H1 (cell line): ENCODE results near the gene SSBP3. TPM values are rescaled to one million over a fixed set of nuclear protein-coding genes. Genes with fewer than 3 reads are reported as not detected.
A peak's percentile ranks its signal among the peaks of the same experiment; 100 is the strongest.

Experiments used
- CTCF ChIA-PET: fragments of 300-600 bp; sonication (Branson Sonifier 250); formaldehyde crosslinking; loops from one replicate; lab custom pipeline; 2021; ENCODE audit not compliant: partially characterized antibody; lab: Charles Lee
- POLR2A ChIA-PET: fragments of 300-600 bp; sonication (Branson Sonifier 250); formaldehyde crosslinking; loops from one replicate; lab custom pipeline; 2021; ENCODE audit warnings: inconsistent platforms; ENCODE audit not compliant: partially characterized antibody; lab: Charles Lee
- DNase-seq, 2 experiments: peaks; one replicate each; pipeline versions ENCODE4 v3.0.0 to v3.0.0-alpha.2; 2010 to 2022; ENCODE audit warnings: low spot score in 2 of 2, low read depth in 1 of 2, mixed read lengths in 1 of 2
- FAIRE-seq: peaks from 2 replicates; lab custom pipeline; 2011; peaks lifted over from hg19 to GRCh38; lab: Jason Lieb, UNC
- H2AFZ ChIP-seq: 2 replicates; pipeline ENCODE4 v1.8.1; 2012; ENCODE audit warnings: low read length, inconsistent platforms
- H2AK5ac ChIP-seq: 2 replicates; pipeline ENCODE4 v1.6.1; 2013; ENCODE audit warnings: low read depth, low read length
- H2BK120ac ChIP-seq: replicated peaks from 2 replicates; pipeline ENCODE3; 2013; ENCODE audit warnings: low read depth, low read length, inconsistent platforms
- H2BK12ac ChIP-seq: 2 replicates; pipeline ENCODE4 v1.6.1; 2013; ENCODE audit warnings: low read depth, low read length
- H2BK15ac ChIP-seq: 2 replicates; pipeline ENCODE4 v1.6.1; 2013; ENCODE audit warnings: low read length
- H2BK20ac ChIP-seq: 2 replicates; pipeline ENCODE4 v1.6.1; 2013; ENCODE audit warnings: low read length
- H2BK5ac ChIP-seq: 2 replicates; pipeline ENCODE4 v1.6.1; 2013; ENCODE audit warnings: low read depth, low read length
- H3K14ac ChIP-seq: 2 replicates; pipeline ENCODE4 v1.6.1; 2013; ENCODE audit warnings: inconsistent platforms; ENCODE audit not compliant: insufficient read length
- H3K18ac ChIP-seq: 2 replicates; pipeline ENCODE4 v1.6.1; 2013; ENCODE audit warnings: low read length; ENCODE audit errors: extremely low read depth
- H3K23ac ChIP-seq: 2 replicates; pipeline ENCODE4 v1.6.1; 2013; ENCODE audit warnings: inconsistent platforms; ENCODE audit not compliant: insufficient read length
- H3K23me2 ChIP-seq: 2 replicates; pipeline ENCODE4 v1.6.1; 2013; ENCODE audit warnings: low read depth, low read length
- H3K27ac ChIP-seq: 2 replicates; pipeline ENCODE4 v1.6.1; 2011; ENCODE audit warnings: low read depth, low read length, inconsistent platforms
- H3K27me3 ChIP-seq, 4 experiments: replicated peaks in 1 of 4; 1 replicate in 1 of 4; 2 replicates in 3 of 4; pipeline versions ENCODE4 v1.6.1 to v1.8.1; 2011 to 2013; ENCODE audit warnings: low read length in 3 of 4, mild to moderate bottlenecking in 3 of 4, inconsistent platforms in 2 of 4, mixed read lengths in 2 of 4, moderate library complexity in 1 of 4; ENCODE audit not compliant: control insufficient read depth in 3 of 4, insufficient read depth in 3 of 4; ENCODE audit errors: extremely low read depth in 1 of 4
- H3K36me3 ChIP-seq, 4 experiments: 2 replicates each; pipeline versions ENCODE4 v1.6.1 to v1.8.1; 2011 to 2013; ENCODE audit warnings: mild to moderate bottlenecking in 4 of 4, low read length in 3 of 4, moderate library complexity in 2 of 4, control low read depth in 1 of 4, inconsistent platforms in 1 of 4; ENCODE audit not compliant: insufficient read depth in 4 of 4, control insufficient read depth in 2 of 4
- H3K4ac ChIP-seq: replicated peaks from 2 replicates; pipeline ENCODE3; 2013; ENCODE audit warnings: low read length, low read depth, mixed read lengths, inconsistent platforms; ENCODE audit not compliant: insufficient read length
- H3K4me1 ChIP-seq, 4 experiments: replicated peaks in 1 of 4; 1 replicate in 1 of 4; 2 replicates in 3 of 4; pipeline versions ENCODE4 v1.6.1 to v1.8.1; 2011 to 2013; ENCODE audit warnings: low read length in 3 of 4, inconsistent platforms in 2 of 4, mixed read lengths in 1 of 4; ENCODE audit not compliant: insufficient read depth in 4 of 4, control insufficient read depth in 3 of 4
- H3K4me2 ChIP-seq, 2 experiments: 2 replicates each; pipeline versions ENCODE4 v1.6.1 to v1.8.1; 2011 to 2013; ENCODE audit warnings: low read depth in 2 of 2, low read length in 2 of 2, control low read depth in 1 of 2, inconsistent platforms in 1 of 2, mild to moderate bottlenecking in 1 of 2; ENCODE audit not compliant: insufficient read depth in 1 of 2
- H3K4me3 ChIP-seq, 4 experiments: fragments of 200-600, 300-600 bp in 1 of 4; sonication (generic), shearing (Covaris generic), sonication (Bioruptor Twin) in 1 of 4; 2 replicates each; pipeline versions ENCODE4 v1.5.1 to v1.8.1; 2011 to 2016; ENCODE audit warnings: low read length in 4 of 4, low read depth in 3 of 4, control low read depth in 2 of 4, inconsistent platforms in 2 of 4, mild to moderate bottlenecking in 2 of 4, mixed read lengths in 1 of 4, moderate library complexity in 1 of 4; ENCODE audit not compliant: insufficient read depth in 2 of 4; ENCODE audit errors: extremely low read depth in 1 of 4
- H3K56ac ChIP-seq: replicated peaks from 2 replicates; pipeline ENCODE3; 2013; ENCODE audit warnings: low read depth, mild to moderate bottlenecking, mixed read lengths, low read length, inconsistent platforms; ENCODE audit not compliant: insufficient read length
- H3K79me1 ChIP-seq: 2 replicates; pipeline ENCODE4 v1.6.1; 2013; ENCODE audit warnings: low read depth, low read length, control low read depth
- H3K79me2 ChIP-seq, 2 experiments: 2 replicates each; pipeline versions ENCODE4 v1.6.1 to v1.8.1; 2012 to 2013; ENCODE audit warnings: low read length in 2 of 2, mild to moderate bottlenecking in 2 of 2, inconsistent platforms in 1 of 2; ENCODE audit not compliant: insufficient read depth in 2 of 2, control insufficient read depth in 1 of 2
- H3K9ac ChIP-seq, 4 experiments: replicated peaks in 1 of 4; 1 replicate in 1 of 4; 2 replicates in 3 of 4; pipeline versions ENCODE4 v1.6.1 to v1.8.1; 2011 to 2013; ENCODE audit warnings: low read depth in 3 of 4, low read length in 3 of 4, control low read depth in 2 of 4, mild to moderate bottlenecking in 2 of 4, moderate library complexity in 2 of 4, inconsistent platforms in 1 of 4; ENCODE audit errors: extremely low read depth in 1 of 4
- H3K9me3 ChIP-seq, 2 experiments: 2 replicates each; pipeline versions ENCODE4 v1.6.1 to v1.8.1; 2012 to 2013; ENCODE audit warnings: mild to moderate bottlenecking in 2 of 2, moderate library complexity in 2 of 2, control low read depth in 1 of 2, inconsistent platforms in 1 of 2, low read depth in 1 of 2, low read length in 1 of 2, mixed read lengths in 1 of 2; ENCODE audit not compliant: insufficient read depth in 2 of 2
- H4K20me1 ChIP-seq, 2 experiments: replicated peaks in 1 of 2; 2 replicates each; pipeline versions ENCODE3 to v1.8.1; 2011 to 2013; ENCODE audit warnings: inconsistent platforms in 2 of 2, low read length in 2 of 2, mild to moderate bottlenecking in 1 of 2; ENCODE audit not compliant: insufficient read depth in 2 of 2, control insufficient read depth in 1 of 2
- H4K5ac ChIP-seq: 2 replicates; pipeline ENCODE4 v1.6.1; 2013; ENCODE audit warnings: low read length, low read depth, mixed read lengths, inconsistent platforms; ENCODE audit not compliant: insufficient read length
- H4K8ac ChIP-seq: 2 replicates; pipeline ENCODE4 v1.8.0; 2013; ENCODE audit warnings: mild to moderate bottlenecking, moderate library complexity, low read length, inconsistent platforms; ENCODE audit not compliant: insufficient read depth; ENCODE audit errors: extremely low read depth
- H4K91ac ChIP-seq: replicated peaks from 2 replicates; pipeline ENCODE3; 2013; ENCODE audit warnings: low read length, mixed read lengths, inconsistent platforms; ENCODE audit not compliant: insufficient read length
- CEBPB ChIP-seq: IDR thresholded peaks from 2 replicates; pipeline ENCODE4 v1.6.1; 2012; ENCODE audit warnings: low read depth, low read length
- CHD1 ChIP-seq: IDR thresholded peaks from 2 replicates; pipeline ENCODE4 v1.6.1; 2012; ENCODE audit warnings: low read depth, low read length, improper control_type of control experiment
- CREB1 ChIP-seq: IDR thresholded peaks from 2 replicates; pipeline ENCODE4 v1.6.1; 2012; ENCODE audit warnings: inconsistent platforms
- CTBP2 ChIP-seq: IDR thresholded peaks from 2 replicates; pipeline ENCODE4 v1.7.0; 2011; ENCODE audit warnings: borderline replicate concordance, mild to moderate bottlenecking, moderate library complexity, mixed read lengths, low read length; ENCODE audit not compliant: insufficient read depth, insufficient read length
- EGR1 ChIP-seq: IDR thresholded peaks from 2 replicates; pipeline ENCODE4 v1.6.1; 2011; ENCODE audit warnings: low read depth, low read length, borderline replicate concordance
- GABPA ChIP-seq: IDR thresholded peaks from 2 replicates; pipeline ENCODE4 v1.6.1; 2011; ENCODE audit warnings: mild to moderate bottlenecking, low read length, moderate library complexity, borderline replicate concordance; ENCODE audit not compliant: insufficient read depth
- GTF2F1 ChIP-seq: IDR thresholded peaks from 2 replicates; pipeline ENCODE4 v1.6.1; 2012; ENCODE audit warnings: low read depth, low read length, improper control_type of control experiment, borderline replicate concordance
- JUND ChIP-seq: IDR thresholded peaks from 2 replicates; pipeline ENCODE4 v1.6.1; 2011; ENCODE audit warnings: mild to moderate bottlenecking, improper control_type of control experiment, low read length
- POLR2AphosphoS5 ChIP-seq: IDR thresholded peaks from 2 replicates; pipeline ENCODE4 v1.6.1; 2011; ENCODE audit warnings: low read depth, low read length
- RFX5 ChIP-seq: IDR thresholded peaks from 2 replicates; pipeline ENCODE4 v1.6.1; 2011; ENCODE audit warnings: low read depth, low read length, improper control_type of control experiment, borderline replicate concordance
- SUZ12 ChIP-seq: fragments of 200-600 bp; sonication (generic); IDR thresholded peaks from 2 replicates; pipeline ENCODE4 v1.6.1; 2012; ENCODE audit warnings: mild to moderate bottlenecking, inconsistent platforms, low read length, moderate library complexity, mixed read lengths
- TAF1 ChIP-seq: IDR thresholded peaks from 2 replicates; pipeline ENCODE4 v1.6.1; 2011; ENCODE audit warnings: mild to moderate bottlenecking, low read depth, low read length
- TCF12 ChIP-seq: IDR thresholded peaks from 2 replicates; pipeline ENCODE4 v1.6.1; 2011; ENCODE audit warnings: low read depth, mild to moderate bottlenecking, low read length
- ZNF274 ChIP-seq: IDR thresholded peaks from 2 replicates; pipeline ENCODE4 v1.7.0; 2012; ENCODE audit warnings: low read length, borderline replicate concordance; ENCODE audit errors: extremely low read depth
- WGBS, 2 experiments: shearing (Covaris generic) in 1 of 2; methylation state at CpG; one replicate each; pipeline versions ENCODE4 v1.1.6 to v1.1.7; 2013 to 2015; ENCODE audit warnings: low lambda C conversion rate in 2 of 2, mixed read lengths in 2 of 2, inconsistent platforms in 1 of 2, low coverage in 1 of 2, missing lambda C conversion rate in 1 of 2; ENCODE audit not compliant: insufficient replicate concordance in 2 of 2, insufficient coverage in 1 of 2, insufficient read length in 1 of 2; ENCODE audit errors: extremely low coverage in 1 of 2, missing lambda C conversion rate in 1 of 2; 5-methylcytosine and 5-hydroxymethylcytosine counted together
- polyA plus RNA-seq, 7 experiments: library from polyadenylated mRNA; depleted of rRNA in 3 of 7; stranded (reverse) in 5 of 7; unstranded in 2 of 7; fragments of >200 nt in 5 of 7; fragments of 200-250 nt in 2 of 7; gene quantifications; 1 replicate in 5 of 7; 2 replicates in 1 of 7; 4 replicates in 1 of 7; pipeline versions ENCODE4 v1.2.1 to v1.2.3, GENCODE V29; 2011 to 2013; ENCODE audit warnings: missing spikeins in 2 of 7, mixed read lengths in 2 of 7
- total RNA-seq: library from RNA; stranded (reverse); fragmentation: NEBNext Ultra II Directional; extraction: Animal tissue kit (Norgen Biotek cat#: 25700); gene quantifications from 2 replicates; pipeline ENCODE4 v1.2.1, GENCODE V29; 2021

SSBP3 gene
- total and polyA plus RNA-seq, 2 of the 8 experiments (the other 6 are each of a cell fraction or from before 2014, with no cell fraction given), result 99.7 to 133 TPM

- Histone ChIP-seq H4K20me1 (peaks cover 4 to 21% of the 10 kb centered on the region in 2 experiments), H3K4ac (no peak overlapping the region), H3K79me1 (peaks cover 27% of the 10 kb centered on the region), H3K4me3 (no peak overlapping the region), H3K23ac (no peak overlapping the region), H2BK12ac (no peak overlapping the region), H4K5ac (no peak overlapping the region), H3K56ac (no peak overlapping the region), H4K8ac (no peak overlapping the region), H3K4me2 (no peak overlapping the region), H3K4me1 (peaks cover 3 to 19% (median 13%) of the 10 kb centered on the region in 4 experiments; a peak in 6 of 7 replicates), H3K18ac (peak overlapping the region; percentile 11; the same call in 1 of the 2 replicates), H3K27me3 (no peaks in the 10 kb centered on the region), H2BK20ac (no peak overlapping the region), H4K91ac (no peak overlapping the region), H3K79me2 (peaks cover 0 to 66% of the 10 kb centered on the region in 2 experiments; a peak in 2 of 4 replicates), H2AFZ (no peak overlapping the region), H3K23me2 (no peaks in the 10 kb centered on the region), H2BK120ac (no peak overlapping the region), H2AK5ac (no peak overlapping the region; the same call in 1 of the 2 replicates), H3K14ac (no peak overlapping the region), H3K9ac (no peak overlapping the region), H3K27ac (no peak overlapping the region), H2BK15ac (no peak overlapping the region), H3K9me3 (no peaks in the 10 kb centered on the region), H3K36me3 (peaks cover 2 to 14% (median 7%) of the 10 kb centered on the region in 4 experiments; a peak in 6 of 8 replicates), H2BK5ac (no peak overlapping the region)
- ChIA-PET POLR2A (interaction anchor here (0.7 kb wide), 1 partner anchor 202 kb away, joined by 3 read pairs; no protein-coding TSS in a partner anchor), CTCF (no interaction called here)
- 93% methylated on average over 16 of the region's 16 CpGs; no CpG with 5 or more reads in 1 of the 2 experiments for WGBS, 2 experiments
- DNase-seq (no peak), FAIRE-seq (no peak)
- TF ChIP-seq TAF1 (no peak), POLR2AphosphoS5 (no peak), RFX5 (no peak), CREB1 (no peak), JUND (no peak), ZNF274 (no peak), SUZ12 (no peak), GTF2F1 (no peak), CTBP2 (no peak), CEBPB (no peak), EGR1 (no peak), TCF12 (no peak), GABPA (no peak), CHD1 (no peak)
Measured at GRCh38 chr1:54282101-54282847, 123.9 kb downstream of the SSBP3 start.
